ENCODE data around the gene JMJD1C.
"Not testable (repeated sequence)": the region's sequence is repeated elsewhere in the genome, so short reads cannot be mapped to it uniquely, and the experiment has no call there.

Gene JMJD1C

GRCh38 chr10:63366933-63367332 is 98.8 kb downstream of the JMJD1C start:
- no peak for DNase-seq (ENCODE audit: low read depth in 4 of 4, low spot score in 1 of 4)

GRCh38 chr10:63365976-63366765 is 99.6 kb downstream of the JMJD1C start:
- DNase-seq (ENCODE audit: low read depth in 4 of 4, low spot score in 1 of 4), result no peak

- DNase-seq (ENCODE audit: low read depth in 4 of 4, low spot score in 1 of 4), result no peak
These were observed 100.9 kb downstream of the JMJD1C start for GRCh38 chr10:63364918-63365317.

GRCh38 chr10:63363951-63364350 is 101.8 kb downstream of the JMJD1C start:
- DNase-seq (ENCODE audit: low read depth in 4 of 4, low spot score in 1 of 4), result no peak

- DNase-seq (ENCODE audit: low read depth in 4 of 4, low spot score in 1 of 4), result no peak
These were observed 110.1 kb downstream of the JMJD1C start for GRCh38 chr10:63355682-63356081.

GRCh38 chr10:63352976-63353375 is 112.8 kb downstream of the JMJD1C start:
- no peak for DNase-seq (ENCODE audit: low read depth in 4 of 4, low spot score in 1 of 4)

GRCh38 chr10:63348245-63348850 is 117.4 kb downstream of the JMJD1C start:
- DNase-seq (ENCODE audit: low read depth in 4 of 4, low spot score in 1 of 4), result no peak

GRCh38 chr10:63346015-63346441 is 119.7 kb downstream of the JMJD1C start:
- no peak for DNase-seq (ENCODE audit: low read depth in 4 of 4, low spot score in 1 of 4)

- DNase-seq (ENCODE audit: low read depth in 4 of 4, low spot score in 1 of 4), result no peak
These were observed 121.5 kb downstream of the JMJD1C start for GRCh38 chr10:63344269-63344668.

- no peak for DNase-seq (ENCODE audit: low read depth in 4 of 4, low spot score in 1 of 4)
These were observed 122.3 kb downstream of the JMJD1C start for GRCh38 chr10:63343476-63343875.

GRCh38 chr10:63339640-63340039 is 126.1 kb downstream of the JMJD1C start:
- not testable (repeated sequence) for DNase-seq (ENCODE audit: low read depth in 4 of 4, low spot score in 1 of 4)

GRCh38 chr10:63337455-63338251 is 128.1 kb downstream of the JMJD1C start:
- DNase-seq (ENCODE audit: low read depth in 4 of 4, low spot score in 1 of 4), result no peak

GRCh38 chr10:63331586-63331985 is 134.2 kb downstream of the JMJD1C start:
- no peak for DNase-seq (ENCODE audit: low read depth in 4 of 4, low spot score in 1 of 4)

GRCh38 chr10:63324495-63324854 is 141.3 kb downstream of the JMJD1C start:
- no peak for DNase-seq (ENCODE audit: low read depth in 4 of 4, low spot score in 1 of 4)

GRCh38 chr10:63323701-63324494 is 141.9 kb downstream of the JMJD1C start:
- DNase-seq (ENCODE audit: low read depth in 4 of 4, low spot score in 1 of 4), result no peak

- no peak for DNase-seq (ENCODE audit: low read depth in 4 of 4, low spot score in 1 of 4)
These were observed 145.1 kb downstream of the JMJD1C start for GRCh38 chr10:63320683-63321082.

GRCh38 chr10:63319231-63319630 is 146.5 kb downstream of the JMJD1C start:
- no peak for DNase-seq (ENCODE audit: low read depth in 4 of 4, low spot score in 1 of 4)

GRCh38 chr10:63318491-63318890 is 147.3 kb downstream of the JMJD1C start:
- DNase-seq (ENCODE audit: low read depth in 4 of 4, low spot score in 1 of 4), result no peak

- DNase-seq (ENCODE audit: low read depth in 4 of 4, low spot score in 1 of 4), result no peak
These were observed 151.8 kb downstream of the JMJD1C start for GRCh38 chr10:63314020-63314419.

GRCh38 chr10:63313066-63313717 is 152.6 kb downstream of the JMJD1C start:
- no peak for DNase-seq (ENCODE audit: low read depth in 4 of 4, low spot score in 1 of 4)

GRCh38 chr10:63308628-63309027 is 157.1 kb downstream of the JMJD1C start:
- DNase-seq (ENCODE audit: low read depth in 4 of 4, low spot score in 1 of 4), result no peak
